Cardiac fibroblast (primary cell): ENCODE data around the gene LSAMP.

Source experiments
- DNase-seq, 2 donors: peaks; one replicate each; pipeline versions ENCODE4 v3.0.0 to v3.0.0-alpha.2; 2010; ENCODE audit warnings: low read depth in 2 of 2
- H3K4me3 ChIP-seq, 2 donors: replicated peaks in 1 of 2; 1 replicate in 1 of 2; 2 replicates in 1 of 2; pipeline ENCODE4 v1.5.1; 2011; ENCODE audit warnings: low read depth in 2 of 2, low read length in 2 of 2, mild to moderate bottlenecking in 2 of 2, moderate library complexity in 1 of 2
- TF ChIP-seq, protein P1 (sequence below): IDR thresholded peaks from one replicate; pipeline ENCODE4 v1.5.1; 2011; ENCODE audit warnings: low read depth, mild to moderate bottlenecking, low read length, inconsistent platforms

The LSAMP gene

GRCh38 chr3:116470605-116471197 lies 25.4 kb upstream of the LSAMP start:
- H3K4me3 ChIP-seq: no peak overlapping the region
- no peak for DNase-seq
- TF ChIP-seq, protein P1, sequence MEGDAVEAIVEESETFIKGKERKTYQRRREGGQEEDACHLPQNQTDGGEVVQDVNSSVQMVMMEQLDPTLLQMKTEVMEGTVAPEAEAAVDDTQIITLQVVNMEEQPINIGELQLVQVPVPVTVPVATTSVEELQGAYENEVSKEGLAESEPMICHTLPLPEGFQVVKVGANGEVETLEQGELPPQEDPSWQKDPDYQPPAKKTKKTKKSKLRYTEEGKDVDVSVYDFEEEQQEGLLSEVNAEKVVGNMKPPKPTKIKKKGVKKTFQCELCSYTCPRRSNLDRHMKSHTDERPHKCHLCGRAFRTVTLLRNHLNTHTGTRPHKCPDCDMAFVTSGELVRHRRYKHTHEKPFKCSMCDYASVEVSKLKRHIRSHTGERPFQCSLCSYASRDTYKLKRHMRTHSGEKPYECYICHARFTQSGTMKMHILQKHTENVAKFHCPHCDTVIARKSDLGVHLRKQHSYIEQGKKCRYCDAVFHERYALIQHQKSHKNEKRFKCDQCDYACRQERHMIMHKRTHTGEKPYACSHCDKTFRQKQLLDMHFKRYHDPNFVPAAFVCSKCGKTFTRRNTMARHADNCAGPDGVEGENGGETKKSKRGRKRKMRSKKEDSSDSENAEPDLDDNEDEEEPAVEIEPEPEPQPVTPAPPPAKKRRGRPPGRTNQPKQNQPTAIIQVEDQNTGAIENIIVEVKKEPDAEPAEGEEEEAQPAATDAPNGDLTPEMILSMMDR: no peak

GRCh38 chr3:116469546-116469945 lies 24.3 kb upstream of the LSAMP start:
- no peak for DNase-seq
- TF ChIP-seq, protein P1: no peak
- no peak overlapping the region for H3K4me3 ChIP-seq

GRCh38 chr3:116464276-116464798 lies 19.1 kb upstream of the LSAMP start:
- no peak for DNase-seq
- H3K4me3 ChIP-seq: no peak overlapping the region
- TF ChIP-seq, protein P1: no peak

DNA sequence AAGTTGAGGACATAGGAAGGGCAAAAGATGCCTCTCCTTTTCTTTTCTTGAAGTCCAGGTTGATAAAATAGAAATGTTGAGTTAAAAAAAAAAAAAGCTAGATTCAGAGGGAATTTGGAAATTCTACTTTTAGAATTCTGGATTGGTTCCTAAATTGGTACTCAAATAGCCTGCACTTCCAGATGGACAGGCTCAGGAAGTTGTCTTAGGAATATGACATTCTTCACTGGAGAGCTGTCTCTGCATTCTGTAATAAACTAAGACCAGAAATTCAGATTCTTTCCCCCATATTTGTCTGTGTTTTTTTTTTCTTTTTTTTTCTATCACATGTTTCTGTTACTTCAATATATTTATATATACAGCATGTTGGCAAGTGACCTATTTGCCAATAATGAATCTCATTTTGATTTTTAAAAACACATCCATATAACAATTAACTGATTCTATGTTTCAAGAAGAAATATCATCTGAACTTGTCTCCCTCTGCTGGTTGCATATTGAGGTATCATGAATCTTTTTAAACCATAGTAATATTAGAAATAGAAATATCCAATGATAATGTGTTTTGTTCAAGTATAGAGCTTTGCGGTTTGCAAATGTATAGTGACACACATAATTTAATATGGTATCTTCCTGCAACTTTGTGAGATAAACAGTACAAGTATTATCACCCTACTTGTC lies 8.5 kb upstream of the LSAMP start:
- peak; percentile 12 to 41 for DNase-seq
- TF ChIP-seq, protein P1: no peak
- no peak overlapping the region for H3K4me3 ChIP-seq

- TF ChIP-seq, protein P1: no peak
- no peak overlapping the region for H3K4me3 ChIP-seq
- no peak for DNase-seq
These were observed 4.5 kb upstream of the LSAMP start for GRCh38 chr3:116449546-116450350.

- H3K4me3 ChIP-seq: no peak overlapping the region
- no peak for DNase-seq
- TF ChIP-seq, protein P1: no peak
These were observed 703 bp upstream of the LSAMP start for GRCh38 chr3:116445990-116446389.
